ENCODE results near the gene KLF9.

DNA sequence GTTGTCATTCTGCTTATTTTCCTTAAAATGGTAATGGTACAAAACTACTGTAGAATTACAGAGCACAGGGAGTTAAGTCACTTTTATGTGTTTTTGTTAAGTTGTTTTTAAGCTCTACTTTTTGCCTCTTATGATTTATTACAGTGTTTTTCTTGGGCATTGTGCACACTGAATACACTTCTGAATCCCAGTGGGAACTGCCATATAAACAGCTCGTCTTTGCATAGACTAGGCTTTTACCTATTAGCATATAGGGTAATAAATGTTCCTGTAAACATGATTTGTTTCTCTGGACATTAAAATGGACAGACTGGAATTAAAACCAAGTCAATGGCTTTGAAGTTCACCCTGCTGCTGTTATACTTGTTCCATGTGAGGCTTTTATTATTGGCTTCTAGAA, 12.2 kb downstream of the KLF9 start:
- TF ChIP-seq, protein P1, sequence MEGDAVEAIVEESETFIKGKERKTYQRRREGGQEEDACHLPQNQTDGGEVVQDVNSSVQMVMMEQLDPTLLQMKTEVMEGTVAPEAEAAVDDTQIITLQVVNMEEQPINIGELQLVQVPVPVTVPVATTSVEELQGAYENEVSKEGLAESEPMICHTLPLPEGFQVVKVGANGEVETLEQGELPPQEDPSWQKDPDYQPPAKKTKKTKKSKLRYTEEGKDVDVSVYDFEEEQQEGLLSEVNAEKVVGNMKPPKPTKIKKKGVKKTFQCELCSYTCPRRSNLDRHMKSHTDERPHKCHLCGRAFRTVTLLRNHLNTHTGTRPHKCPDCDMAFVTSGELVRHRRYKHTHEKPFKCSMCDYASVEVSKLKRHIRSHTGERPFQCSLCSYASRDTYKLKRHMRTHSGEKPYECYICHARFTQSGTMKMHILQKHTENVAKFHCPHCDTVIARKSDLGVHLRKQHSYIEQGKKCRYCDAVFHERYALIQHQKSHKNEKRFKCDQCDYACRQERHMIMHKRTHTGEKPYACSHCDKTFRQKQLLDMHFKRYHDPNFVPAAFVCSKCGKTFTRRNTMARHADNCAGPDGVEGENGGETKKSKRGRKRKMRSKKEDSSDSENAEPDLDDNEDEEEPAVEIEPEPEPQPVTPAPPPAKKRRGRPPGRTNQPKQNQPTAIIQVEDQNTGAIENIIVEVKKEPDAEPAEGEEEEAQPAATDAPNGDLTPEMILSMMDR (IDR thresholded peaks at IDR 0.05; ENCODE audit: low read depth, low read length): no peak
- TF ChIP-seq EZH2phosphoT487 (IDR thresholded peaks at IDR 0.05; ENCODE audit: low read depth): no peak

Measured in OCI-LY3 (cell line).